ENCODE results near the gene SPAAR.

DNA sequence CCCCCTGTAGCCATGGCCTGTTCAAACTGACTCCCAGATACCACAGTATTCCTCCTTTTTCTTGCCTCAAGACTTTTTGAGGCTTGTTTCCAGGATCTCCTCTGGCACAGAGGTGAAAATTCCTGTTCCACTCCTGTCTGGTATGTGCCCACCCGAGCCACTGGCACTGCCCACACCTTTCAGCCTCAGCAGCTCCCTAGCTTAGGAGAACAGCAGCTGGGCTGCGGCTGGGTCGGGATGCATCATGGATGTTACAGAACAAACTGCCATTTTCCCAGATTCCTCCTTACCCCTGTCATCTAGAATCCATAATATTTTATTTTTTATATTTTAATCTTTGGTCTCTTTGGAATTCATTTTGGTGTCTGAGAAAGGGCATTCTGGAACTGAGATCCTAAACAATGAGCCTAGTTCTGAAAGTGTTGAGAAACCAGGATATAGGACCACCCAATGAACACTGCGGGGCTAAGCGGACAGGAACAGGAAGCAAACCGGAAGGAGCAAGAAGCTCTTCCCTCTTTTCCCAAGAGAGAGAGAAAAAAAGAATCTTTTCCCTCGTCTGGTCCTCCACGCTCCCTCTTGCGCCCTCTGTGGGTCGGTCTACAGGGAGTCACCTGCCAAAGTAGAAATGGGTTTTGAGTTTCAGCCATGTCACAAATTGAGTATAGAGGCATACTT lies 36.2 kb downstream of the SPAAR start:
- no peak for TF ChIP-seq TAF1 (IDR thresholded peaks at IDR 0.05; ENCODE audit: borderline replicate concordance, insufficient read depth, low read length)
- TF ChIP-seq POLR2AphosphoS5 (IDR thresholded peaks at IDR 0.05; ENCODE audit: low read depth, low read length) = no peak
- no peak for TF ChIP-seq SIN3A (IDR thresholded peaks at IDR 0.05; ENCODE audit: borderline replicate concordance, insufficient read depth, low read length)
- no peak for TF ChIP-seq REST (IDR thresholded peaks at IDR 0.05; ENCODE audit: insufficient read depth in 1 of 2, low read depth in 2 of 2, low read length in 2 of 2)
- no peak for TF ChIP-seq FOXP2 (optimal IDR thresholded peaks at IDR 0.05; ENCODE audit: borderline replicate concordance, extremely low read depth, extremely low read length, insufficient read depth)
